ENCODE results near the gene COA1.
"Not testable (repeated sequence)": the region's sequence is repeated elsewhere in the genome, so short reads cannot be mapped to it uniquely, and the experiment has no call there.

Gene COA1

DNA sequence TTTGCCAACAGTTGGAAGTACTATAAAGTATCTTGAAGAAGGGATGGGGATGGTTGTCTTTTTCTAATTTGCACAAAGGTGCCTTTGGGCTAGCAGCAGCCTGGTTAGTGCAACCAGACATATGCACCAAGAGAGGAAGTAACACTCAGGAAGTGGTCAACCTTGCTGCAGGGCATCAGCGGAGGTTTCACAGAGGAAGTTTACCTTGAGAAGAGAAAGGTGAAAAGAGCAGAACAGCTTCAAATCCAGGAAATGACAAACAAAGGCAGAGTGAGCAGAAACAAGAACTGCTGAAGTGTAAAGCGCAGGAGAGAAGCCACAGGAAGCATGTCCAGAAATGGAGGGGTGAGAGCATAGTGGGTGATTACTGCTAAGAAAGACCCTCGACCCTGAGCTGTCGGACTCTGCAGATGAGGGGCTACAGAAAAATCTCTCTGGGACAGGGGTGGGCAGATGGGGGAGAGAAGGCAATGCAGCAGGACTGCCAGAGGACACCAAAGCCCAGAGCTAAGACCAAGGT lies 79.5 kb downstream of the COA1 start:
- peak; percentile 85 to 86 for DNase-seq

DNA sequence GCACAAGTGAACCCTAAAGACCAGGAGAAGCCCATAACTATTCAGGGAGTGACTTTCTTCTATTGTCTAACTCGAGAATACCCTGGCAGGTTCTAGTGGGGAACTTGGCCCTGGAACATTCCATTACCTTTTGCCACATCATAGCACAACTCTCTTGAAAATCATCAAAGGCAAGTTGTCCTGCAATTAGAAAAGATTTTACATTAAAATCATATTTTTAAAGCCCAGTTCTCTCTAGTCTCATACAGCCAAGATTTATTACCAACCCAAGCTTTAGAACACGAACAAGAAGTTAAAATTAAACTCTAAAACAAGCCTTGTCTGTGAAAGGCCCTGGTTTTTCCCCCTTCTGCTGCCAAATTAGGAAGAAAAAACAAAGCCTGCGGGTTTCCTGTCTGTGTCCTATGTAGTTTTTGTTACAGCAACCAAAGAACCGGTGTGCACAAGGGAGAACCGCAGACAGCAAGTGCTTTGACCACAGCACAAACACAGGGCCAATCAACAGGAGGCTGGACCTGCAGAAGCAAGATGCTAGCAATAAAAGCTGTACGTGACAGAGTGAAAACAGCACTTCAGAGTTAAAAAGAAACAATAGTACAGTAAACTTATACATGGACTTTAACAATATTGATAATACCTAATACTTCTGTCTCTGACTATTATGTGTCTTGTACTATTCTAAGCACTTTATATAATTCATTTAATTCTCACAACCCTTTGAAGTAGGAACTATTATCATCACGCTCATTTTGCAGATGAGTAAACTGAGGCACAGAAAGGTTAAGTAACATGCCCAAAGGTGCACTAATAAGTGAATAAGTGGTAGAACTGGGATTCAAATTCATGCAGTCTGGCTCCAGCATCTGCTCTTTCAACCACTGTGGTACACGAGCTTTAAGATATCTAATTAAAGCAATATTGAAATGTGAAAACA lies 80.6 kb downstream of the COA1 start:
- peak; percentile 87 to 90 for DNase-seq

DNA sequence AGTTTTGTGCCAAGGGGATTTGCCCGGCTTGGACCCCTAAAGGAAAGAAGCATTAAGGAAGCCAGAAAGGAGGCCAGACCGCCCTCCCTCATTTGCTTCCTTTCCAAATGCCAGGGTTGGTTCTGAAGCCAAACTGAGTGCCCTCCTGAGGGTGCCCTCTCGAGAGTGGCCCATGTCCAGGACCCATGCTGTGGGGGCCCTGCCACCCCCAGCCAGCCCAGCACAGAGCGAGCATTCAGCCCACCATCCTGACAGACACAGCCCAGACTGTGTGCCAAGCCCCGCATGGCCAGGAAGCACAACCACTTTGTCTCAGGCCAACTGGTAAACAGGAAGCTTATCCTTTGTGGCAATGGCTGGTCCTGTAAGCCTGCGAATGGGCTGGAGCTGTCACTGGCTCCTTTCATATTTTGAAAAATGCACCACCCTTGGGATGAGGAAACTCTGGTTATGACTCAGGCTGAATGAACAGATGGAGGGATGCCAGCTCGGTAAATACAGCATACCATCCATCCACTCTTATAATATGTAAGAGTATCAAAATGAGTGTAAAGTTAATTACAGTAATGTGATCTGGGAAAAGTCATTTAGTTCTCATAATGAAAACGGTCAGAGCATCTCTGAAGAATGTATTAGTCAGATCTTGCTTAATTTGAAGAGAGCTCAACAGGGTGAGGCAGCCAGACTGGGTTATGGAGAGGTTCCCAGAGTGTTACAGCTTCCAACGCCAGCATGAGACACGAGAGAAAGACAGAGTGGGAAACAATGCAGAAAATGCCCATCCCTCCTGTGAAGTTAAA lies 81.5 kb downstream of the COA1 start:
- peak; percentile 29 to 39 for DNase-seq

DNA sequence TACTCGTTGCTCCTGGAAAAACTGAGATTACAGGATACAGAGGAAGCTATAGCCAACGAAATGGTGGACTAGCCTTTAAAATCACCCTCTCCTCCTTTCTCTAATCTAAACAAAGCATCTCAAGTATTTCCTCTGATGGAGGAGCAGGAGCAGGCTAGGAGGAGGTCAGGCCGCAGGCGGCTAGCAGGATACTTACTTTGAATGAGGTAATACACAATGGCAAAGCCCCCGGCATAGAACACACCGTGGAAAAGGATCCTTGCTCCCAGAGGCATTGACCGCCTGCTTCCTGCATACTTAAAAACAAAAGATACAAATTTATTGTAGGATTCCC lies 82.0 kb downstream of the COA1 start:
- DNase-seq, result no peak

DNA sequence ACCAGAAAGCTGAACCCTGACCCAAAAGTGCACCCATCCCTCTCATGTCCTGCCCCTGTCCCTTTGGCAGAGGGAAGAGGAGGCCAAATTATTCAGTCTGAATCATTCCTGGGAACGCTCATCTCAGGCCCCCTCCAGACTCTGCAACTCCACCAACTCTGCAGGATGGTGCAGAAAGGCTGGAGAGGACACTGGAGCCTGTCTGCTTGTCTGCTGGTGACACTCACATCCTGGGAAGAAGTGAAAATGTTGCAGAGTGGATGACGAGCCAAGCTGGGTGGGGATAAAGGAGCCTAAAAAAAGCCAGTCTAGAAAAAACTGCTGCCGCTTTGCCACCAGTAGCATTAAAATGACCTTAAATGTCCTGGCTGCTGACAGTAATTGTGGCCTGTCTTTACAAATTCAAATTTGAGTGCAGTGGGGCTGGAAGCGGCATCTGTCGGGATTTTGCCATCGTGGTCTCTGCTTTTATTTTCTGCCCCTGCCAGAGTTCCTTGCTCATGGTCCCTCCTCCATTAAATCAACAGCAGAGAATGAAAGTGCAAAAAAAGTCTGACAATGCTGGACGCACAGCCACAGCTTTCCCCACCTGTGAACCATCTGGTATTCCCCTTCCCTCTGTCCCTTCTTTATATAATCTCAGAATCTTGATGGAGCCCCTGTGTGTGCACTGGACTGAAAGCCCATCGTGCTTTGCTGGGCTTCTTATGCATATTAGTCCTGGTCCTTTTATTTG lies 82.6 kb downstream of the COA1 start:
- no peak for DNase-seq

DNA sequence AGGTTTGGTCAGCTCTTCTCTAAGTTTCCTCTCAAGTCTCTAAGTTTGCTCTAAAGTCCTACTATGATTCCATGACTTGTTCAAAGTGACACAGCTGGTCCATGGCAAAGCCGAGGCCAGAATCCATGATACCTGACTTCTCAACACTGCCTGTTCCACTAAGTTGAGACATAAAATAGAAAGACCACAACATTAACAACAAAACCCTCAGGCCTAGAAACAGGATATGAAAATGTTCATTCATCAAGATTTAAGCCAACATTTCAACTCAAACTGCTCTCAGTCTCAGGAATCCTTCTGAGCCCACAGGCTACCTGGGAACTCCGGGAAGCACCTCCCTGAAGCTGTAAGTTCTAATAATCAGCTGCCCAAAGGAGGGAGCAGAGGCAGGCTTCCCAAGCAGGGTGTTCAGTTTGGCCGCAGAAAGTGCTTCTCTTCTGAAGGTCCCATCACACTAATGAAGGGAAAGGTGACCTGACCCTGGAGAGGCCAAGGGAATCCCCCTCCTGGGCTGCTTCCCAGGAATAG lies 83.6 kb downstream of the COA1 start:
- no peak for DNase-seq

DNA sequence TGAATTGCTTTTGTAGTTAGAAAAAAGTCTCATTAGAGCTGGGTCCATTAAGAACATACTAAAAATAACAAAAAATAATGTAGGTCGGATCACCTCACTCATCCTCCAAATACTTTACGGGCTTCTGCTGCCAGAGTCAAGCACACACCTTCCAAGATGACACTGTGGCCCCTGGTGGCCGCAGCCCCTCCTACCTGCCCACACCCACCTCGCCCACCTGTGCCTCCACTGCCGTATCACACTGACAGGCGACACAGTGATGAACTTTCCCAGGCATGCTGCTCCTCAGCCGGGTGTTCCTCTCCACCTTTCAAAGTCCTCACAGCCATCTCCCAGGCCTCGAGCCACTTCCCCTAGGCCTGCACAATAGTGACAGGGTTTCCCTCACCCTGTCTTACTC lies 85.5 kb downstream of the COA1 start:
- DNase-seq, result no peak

DNA sequence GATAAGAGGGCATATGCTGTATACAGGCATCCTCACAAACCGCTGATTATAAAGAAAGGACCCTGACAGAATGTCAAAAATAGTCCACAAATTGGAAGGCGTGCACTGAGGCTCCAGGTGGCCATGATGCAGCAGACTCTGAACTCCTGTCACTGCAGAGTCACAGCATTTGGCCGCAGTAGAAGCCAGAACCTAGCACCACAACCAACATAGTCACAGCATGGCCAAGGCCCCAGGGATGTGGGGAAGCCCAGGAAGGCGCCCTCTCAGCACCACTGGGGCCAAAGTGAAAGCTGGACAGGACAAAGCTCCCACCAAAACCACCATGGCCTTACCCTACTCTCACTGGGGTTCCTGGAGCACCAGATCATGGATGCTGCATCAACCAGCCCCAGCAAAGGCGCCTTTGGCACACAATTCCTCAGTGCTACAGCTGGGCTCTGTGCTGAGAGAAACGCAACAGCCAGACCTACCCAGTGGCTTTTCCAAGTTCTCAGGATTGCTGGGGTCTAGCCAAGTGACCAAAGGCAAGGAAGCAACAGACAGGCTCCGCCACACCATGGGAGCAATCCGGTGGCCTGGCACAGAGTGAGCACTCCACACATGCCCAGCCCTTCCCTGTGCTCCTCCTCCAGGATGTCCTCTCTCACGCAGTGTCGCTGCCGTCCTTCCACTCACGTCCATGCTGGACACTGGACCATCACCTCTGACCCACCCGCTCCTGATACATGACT lies 86.3 kb downstream of the COA1 start:
- no peak for DNase-seq

DNA sequence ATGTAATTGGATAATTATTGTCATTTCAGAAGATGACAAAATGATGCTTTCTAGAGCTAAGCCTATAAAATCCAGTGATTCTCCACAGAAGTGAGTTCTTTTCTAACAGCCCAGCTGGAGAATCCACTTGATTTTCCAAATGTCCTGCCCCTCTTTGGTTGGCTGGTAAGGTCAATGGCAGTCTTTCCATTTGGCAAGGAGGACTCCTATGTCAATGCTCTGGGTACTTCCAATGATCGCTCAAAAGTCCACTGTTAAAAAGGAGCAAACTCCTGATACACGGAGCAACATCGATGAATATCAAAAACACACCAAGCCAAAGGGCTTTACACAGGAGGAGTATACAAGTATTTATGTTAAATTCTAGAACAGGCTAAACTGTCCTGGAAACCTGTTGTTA lies 88.6 kb downstream of the COA1 start:
- DNase-seq, result no peak

DNA sequence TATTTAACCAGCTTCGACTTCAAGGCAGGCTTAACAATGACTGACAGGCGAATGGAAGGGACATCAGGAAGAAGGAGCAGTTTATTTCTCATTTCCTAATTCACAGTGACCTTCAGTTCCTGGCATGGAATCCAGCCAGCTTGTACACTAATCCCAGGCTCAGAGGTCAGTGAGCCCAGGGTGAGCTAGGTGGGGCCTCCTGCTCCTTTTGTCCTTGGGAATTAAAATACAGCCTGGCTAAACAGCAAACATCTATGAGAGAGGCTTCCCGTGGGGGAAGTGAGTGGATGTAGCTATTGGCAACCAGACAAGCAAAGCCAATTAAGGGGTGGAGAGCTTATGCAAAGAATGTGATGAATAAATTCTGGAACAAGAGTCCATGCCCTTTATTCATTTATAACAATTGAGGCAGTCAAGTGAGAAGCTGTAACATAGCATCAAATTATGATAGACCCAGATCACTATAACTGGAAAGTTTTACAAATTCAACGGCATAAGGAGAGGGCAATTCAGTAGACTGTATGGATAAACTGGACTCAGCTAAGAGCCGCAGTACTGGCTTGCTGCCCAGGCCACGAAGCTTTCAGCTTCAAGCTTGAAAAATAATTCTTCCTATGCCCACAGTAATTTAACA lies 89.3 kb downstream of the COA1 start:
- DNase-seq, result no peak

DNA sequence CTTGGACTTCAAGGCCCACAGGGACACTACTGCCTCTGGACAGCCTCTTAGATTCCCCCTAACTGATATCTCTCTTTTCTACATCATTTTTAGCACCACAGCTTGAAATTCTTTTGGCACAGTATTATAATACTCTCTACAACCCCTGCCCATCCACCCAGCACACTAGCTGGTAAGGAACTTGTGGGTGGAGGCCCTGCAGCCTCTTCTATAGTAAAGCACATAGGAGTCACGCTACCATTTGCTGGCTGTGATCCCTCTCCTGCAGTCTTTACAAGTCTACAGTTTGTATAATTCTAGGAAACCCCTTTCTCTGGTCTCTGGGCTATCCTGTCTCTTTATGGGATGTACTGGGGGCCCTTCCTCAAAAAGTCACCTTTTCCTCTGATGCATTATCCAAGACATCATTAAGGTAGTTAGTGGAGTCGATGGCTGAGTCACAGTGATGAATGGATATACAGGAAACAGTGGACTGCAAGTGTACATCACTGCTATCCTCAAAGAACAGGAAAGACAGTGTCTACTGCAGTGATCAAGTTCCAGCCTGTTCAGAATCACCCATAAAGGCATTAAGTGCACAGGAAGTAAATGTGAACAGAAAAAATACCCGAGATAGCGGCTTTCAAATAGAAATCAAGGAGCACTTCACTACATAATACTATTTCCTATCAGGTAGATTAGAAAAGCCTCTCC lies 92.1 kb downstream of the COA1 start:
- DNase-seq, result no peak

DNA sequence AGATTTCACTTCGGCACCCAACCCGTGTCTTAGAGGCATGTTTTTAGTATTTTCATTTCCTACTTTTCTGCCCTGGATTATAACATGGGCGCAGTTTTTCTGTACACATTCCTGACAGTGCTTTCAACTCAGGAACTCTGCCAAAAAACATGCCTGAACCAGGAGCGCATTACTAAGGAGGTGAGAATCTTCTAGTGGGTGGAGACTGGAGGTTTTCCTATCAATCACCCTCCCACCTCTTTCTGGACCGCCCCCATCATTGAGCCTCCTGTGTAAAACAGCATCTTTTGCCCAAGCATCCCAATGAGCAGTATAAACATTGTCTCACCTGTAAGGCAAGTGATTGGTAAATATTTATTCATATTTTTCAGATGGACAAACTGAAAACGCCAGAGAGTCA lies 93.2 kb downstream of the COA1 start:
- no peak for DNase-seq

DNA sequence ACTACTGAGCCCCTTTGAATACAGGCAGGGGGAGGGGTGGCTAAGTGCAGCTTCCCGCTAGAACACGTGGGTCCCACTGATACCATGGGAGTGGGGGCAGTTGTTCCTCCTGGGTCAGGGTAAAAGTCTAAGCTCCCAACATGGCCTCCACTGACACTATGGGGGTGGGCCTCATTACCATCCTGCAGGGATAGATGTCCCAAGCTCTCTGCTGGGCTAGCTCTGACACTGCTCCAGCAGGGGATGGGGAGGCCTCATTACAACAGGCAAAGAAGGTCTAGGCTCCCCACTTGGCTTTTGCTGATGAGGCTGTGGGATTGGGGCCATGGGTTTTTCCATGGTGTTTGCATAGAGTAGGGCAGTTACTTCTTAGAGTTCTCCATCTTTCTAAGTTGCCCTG lies 94.9 kb downstream of the COA1 start:
- no peak for DNase-seq

DNA sequence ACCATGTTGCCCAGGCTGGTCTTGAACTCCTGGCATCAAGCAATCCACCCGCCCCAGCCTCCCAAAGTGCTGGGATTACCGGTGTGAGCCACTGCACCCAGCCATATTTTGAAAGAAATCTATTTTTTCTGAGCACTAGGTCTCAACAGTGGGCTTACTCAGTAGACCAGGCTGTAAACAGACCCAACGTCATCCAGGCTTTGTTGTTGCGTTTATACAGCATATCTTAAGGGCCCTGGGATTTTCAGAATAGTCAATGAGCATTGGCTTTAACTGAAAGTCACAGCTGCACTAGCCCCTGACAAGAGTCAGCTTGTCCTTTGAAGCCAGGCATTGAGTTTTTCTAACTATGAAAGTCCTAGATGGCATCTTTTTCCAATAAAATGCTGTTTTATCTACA lies 96.6 kb downstream of the COA1 start:
- no peak for DNase-seq

DNA sequence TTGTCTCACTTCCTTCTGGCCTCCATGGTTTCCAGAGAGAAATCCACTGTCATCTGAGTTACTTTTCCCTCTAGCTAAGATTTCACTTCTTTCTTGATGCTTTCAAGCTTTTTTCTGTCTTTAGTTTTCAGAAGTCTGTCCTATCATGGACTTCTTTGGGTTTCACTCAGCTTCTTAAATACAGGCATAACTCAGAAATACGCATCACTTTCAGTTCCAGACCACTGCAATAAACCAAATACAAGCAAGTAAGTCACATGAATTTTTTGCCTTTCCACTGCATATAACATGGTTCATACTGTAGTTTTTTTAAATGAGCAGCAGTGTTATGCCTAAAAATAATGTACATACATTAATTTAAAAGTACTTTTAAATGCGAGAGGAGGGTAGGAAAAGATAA lies 97.8 kb downstream of the COA1 start:
- no peak for DNase-seq

DNA sequence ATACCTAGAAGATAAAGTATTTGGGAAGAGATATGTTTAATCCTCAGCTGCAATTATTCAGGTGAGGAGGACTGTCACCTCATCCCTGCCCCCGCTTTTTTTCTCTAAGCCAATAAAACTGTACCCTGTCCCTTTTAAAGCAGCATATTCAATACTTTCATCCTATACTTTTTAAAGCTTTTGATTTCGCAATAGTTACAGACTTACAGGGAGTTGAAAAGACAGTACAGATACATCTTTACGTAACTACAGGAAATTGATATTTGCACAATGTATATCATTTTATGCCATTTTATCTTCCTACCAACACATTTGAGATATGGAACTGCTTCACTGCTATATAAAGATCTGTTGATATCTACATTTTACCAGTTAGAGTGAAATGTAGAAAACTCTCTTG lies 98.8 kb downstream of the COA1 start:
- DNase-seq, result no peak

DNA sequence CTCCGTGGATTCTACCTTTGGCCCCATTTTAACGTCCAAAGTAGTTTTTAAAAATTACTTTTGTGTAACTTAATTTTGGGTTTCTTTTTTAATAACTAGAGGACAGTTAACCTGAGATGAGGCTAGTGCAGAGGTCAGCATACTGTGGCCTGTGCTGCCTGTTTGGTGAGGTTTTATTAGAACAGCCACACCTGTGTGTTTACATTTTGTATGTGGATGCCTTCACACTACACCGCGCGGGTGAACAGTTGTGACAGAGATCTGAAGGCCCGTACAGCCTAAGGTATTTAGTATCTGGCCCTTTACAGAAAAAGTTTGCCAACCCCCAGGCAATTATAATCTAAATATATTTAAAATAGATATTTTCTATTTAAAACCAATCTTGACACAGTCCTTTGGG lies 99.5 kb downstream of the COA1 start:
- DNase-seq, result no peak

DNA sequence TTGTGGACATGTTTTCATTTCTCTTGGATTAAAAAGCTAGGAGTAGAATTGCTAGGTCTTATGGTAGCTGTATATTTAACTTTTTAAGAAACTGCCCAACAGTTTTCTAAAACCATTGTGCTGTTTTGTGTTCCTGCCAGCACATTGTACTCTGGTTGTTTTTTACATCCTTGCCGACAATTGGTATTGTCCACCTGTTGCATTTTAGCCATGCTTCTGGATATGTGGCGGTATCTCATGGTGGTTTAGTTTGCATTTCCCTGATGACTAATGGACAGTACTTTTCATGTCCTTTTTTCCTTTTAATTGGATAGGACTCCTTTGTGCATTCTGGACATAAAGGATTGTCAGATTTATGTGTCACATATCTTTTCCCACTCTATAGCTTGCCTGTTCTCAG lies 100.9 kb downstream of the COA1 start:
- no peak for DNase-seq

DNA sequence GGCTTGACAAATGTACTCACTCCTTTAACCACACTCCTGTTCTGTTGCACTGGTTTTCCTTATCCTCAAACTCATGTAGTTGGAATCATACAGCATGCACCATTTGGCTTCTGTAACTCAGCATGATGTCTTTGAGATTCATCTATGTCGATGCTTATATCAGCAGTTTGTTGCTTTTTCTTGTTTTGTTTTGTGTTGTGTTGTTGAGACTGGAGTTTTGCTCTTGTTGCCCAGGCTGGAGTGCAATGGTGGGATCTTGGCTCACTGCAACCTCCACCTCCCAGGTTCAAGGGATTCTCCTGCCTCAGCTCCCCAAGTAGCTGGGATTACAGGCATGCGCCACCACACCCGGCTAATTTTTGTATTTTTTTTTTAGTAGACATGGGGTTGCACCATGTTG lies 101.5 kb downstream of the COA1 start:
- DNase-seq, result not testable (repeated sequence)

DNA sequence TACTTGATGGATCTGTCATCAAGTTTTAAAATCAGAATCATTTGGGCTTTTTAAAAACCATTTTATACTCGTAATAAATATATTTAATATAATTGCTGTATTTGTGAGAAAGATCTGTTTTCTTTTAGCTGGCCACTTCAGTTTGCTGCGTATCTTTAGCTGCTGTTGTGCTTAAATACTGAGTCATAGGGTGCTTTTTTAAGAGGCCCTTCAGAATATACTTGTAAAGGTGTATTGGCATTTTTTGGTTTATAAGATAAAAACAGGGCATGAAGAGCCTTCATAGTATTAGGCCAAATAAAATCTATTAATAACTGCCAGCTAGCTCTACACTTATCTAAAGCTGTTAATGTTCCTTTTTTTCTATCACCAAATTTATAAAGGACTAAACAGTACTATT lies 102.6 kb downstream of the COA1 start:
- DNase-seq, result no peak

DNA sequence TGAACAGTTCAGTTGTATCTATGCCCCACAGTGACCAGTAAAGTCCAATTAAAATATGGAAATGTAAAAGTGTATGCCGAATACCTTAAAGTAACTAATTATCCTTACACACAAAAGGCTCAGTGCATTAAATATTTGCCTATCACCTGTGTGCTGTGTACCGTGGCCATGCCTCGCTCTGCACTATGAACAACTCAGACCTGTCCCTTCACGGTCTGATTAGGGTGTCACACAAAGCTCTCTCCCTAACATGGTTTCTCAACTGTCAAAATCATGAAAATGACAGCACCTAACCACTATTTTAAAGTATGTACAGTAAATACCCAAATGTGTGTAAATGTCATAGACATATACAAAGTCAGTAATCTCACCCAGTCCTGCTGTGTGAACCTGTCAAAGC lies 103.3 kb downstream of the COA1 start:
- DNase-seq, result no peak
